ENCODE results near the gene LDLRAD3.

LDLRAD3 gene

GRCh38 chr11:36258730-36259360, 315.0 kb downstream of the LDLRAD3 start:
- DNase-seq, result peak; percentile 72

DNA sequence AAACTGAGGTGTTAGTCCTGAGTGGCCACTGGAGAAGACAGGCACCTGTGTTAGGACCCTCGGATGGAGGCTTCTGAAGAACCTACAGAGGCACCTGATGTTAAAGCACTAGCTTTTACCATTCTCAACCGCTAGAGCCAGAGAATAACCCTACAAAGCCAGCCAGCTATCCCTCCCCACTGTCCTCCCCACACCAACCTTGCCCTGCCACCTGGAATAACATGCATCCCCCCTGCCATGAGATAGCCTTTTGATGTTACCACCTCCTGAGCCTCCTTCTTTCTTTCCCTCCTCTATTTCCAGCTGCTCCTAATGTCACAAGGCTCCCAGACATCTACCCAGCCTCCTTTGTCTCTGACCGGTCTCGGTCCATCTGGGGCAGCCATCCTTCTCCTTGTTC, 317.2 kb downstream of the LDLRAD3 start:
- DNase-seq, result no peak

GRCh38 chr11:36264011-36264972, 320.4 kb downstream of the LDLRAD3 start:
- no peak for DNase-seq

GRCh38 chr11:36264973-36265344, 321.1 kb downstream of the LDLRAD3 start:
- no peak for DNase-seq

DNA sequence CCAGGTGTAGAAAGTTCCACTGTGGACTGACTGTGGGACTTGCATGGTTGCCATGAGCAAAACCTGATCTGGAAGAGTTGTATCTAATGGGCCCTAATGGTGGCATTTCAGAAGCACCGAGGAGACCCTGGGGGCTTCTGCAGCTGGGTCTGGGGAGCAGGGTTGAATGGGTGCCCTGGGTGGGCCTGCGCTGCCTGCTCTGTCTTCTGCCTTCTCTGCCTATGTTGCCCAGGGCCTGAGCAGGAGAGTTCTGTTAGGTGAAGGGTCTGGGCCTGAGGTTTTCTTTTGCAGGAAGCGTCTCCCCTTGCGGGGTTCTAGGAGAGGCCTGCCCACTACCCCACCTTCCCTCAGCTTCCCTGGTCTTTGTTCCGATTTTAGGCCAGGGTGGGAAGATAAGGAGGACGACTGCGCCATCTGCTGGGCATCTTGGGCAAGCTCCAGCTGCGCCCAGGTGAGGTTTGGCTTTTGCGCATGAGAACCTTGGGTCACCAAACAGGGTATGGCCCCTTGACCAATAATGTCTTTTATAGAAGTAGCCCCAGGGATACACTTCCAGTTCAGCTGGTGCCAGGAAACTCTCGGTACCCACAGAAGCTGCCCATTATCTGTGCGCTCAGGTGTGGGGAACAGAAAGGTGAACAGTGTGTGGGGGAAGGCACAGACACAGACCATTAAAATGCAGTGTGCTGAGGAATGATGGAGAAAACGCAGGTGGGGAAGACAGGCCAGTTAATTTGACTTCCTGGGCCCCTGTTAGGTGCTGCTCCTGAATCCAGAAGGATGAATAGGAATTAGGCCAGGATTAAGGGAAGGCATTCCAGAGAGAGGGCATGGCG, 322.1 kb downstream of the LDLRAD3 start:
- peak; percentile 44 for DNase-seq

DNA sequence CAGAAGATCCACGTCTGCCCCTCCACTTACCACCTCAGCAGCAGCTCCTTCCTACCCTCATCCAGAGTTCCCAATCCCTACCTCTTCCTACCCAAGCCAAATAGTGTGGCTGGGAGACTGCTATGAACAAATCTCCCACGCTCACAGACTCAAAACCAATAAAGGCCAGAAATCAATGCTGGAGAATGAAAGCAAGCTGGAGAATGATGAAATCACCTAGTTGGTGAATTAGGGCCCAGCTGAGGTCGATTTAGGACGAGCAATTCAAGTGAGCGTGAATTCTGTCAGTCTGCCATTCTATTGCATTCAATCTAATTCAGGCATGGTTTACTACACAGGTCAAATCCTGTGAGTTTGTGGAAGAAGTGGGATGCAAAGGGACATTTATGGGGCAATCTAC, 322.9 kb downstream of the LDLRAD3 start:
- DNase-seq, result no peak

GRCh38 chr11:36268337-36268985, 324.6 kb downstream of the LDLRAD3 start:
- DNase-seq, result no peak

DNA sequence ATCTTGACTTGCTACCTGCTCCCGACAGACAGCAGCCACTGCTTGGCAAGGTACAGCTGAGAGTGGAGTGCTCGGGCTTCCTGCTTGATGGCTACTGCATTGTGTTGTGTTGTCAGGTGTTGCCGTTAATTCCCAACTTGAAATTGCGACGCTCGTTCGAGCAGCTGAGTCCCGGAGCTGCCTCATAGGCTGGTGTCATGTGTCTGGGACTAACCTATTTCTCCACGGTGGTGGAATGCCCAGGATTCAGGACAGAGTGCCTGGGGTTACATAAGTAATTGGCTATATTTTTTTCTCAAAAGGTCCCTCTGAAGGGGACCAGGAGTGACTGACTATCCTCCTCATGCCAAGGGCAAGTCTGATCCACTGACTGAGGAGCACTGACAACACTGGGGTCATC, 326.8 kb downstream of the LDLRAD3 start:
- no peak for DNase-seq

DNA sequence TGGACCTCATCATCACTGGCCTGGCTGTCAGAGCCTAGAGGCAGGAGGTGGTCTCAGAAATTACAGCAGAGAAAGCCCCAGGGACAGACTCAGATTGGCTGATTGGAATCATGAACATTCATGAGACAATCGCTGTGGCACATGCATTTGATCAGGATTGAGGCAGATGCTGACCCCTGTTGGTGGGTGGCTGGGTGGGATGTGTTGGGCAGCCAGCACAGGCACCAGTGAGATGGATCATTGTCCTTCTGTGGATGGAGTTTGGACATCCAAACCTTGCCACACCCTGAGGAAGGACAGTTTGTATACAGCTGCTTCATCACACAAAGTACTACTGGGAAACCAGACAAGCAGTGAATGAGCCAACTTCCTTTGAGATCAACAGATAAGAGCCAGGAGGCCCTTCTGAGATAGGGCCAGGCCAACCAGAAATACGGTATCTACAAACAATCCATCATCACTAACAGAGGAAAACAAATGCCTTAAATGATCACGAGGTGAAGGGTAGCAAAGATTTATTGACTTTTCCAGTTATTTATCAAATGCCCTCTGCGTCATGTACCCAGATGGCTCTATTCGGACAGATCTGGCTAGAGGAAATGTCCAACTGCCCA, 328.0 kb downstream of the LDLRAD3 start:
- DNase-seq, result no peak

- DNase-seq, result no peak
These were observed 329.2 kb downstream of the LDLRAD3 start for GRCh38 chr11:36273110-36273509.

- DNase-seq, result no peak
These were observed 330.6 kb downstream of the LDLRAD3 start for GRCh38 chr11:36274414-36274813.

- DNase-seq, result no peak
These were observed 334.8 kb downstream of the LDLRAD3 start for GRCh38 chr11:36278531-36279282.

DNA sequence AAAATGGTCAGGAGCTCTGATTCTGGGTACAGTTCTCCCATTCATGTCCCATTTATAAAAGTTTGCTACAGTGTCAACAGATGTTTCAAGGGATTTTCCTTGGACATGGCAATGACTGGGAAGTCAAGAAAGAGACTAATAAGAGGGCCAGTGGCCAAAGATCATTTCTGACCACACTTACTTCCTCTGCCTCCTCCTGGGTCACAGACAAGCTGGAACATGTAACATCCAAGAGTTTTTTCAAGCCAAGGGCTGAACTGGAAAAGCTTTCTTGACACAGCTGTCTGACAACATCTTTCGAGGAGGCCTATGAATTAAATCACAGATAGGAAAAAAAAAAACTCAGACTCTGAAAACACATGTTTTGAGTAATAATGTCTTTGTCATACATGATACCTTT, 336.7 kb downstream of the LDLRAD3 start:
- DNase-seq, result no peak
